HG03354 (cell line): ENCODE data around the gene HEPHL1.

Experiments used
- ATAC-seq: cut with Tn5 transposase; IDR thresholded peaks from one replicate; pipeline ENCODE4 v1.9.1; 2021; ENCODE audit warnings: mild to moderate bottlenecking; ENCODE audit not compliant: unreplicated experiment, poor library complexity, severe bottlenecking

The HEPHL1 gene

DNA sequence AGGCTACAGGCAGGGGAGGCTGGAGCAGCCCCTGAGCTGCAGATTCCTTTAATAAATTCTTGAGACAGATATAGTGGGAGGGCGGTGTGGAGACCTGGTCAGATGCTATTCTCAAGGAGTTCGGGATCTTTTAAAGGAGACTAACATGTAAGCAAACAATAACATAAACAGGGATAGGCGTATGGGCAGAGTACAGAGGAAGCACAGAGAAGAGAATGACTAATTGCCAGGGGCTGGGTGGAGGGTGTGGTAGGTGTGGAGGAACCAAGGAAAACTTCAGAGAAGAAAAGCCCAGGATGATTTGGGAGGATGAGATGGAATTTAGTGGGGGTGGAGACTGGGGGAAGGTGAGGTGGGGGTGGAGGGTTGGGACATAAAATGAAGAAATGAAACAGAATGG, 9.7 kb upstream of the HEPHL1 start:
- ATAC-seq: no peak

DNA sequence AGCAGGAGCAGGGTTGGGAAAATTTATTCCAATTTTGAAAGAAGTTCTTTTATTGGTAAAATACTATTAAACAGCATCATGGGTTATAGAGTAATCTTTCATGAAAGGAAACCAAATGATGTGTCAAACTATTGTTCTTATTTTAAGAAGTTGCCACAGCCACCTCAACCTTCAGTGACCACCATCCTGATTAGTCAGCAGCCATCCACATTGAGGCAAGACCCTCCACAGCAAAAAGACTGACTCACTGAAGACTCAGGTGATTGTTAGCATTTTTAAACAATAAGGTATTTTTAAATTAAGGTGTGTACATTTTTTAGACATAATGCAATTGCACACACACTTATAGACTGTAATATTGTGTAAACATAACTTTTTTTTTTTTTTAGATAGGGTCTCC, 3.7 kb upstream of the HEPHL1 start:
- no peak for ATAC-seq

DNA sequence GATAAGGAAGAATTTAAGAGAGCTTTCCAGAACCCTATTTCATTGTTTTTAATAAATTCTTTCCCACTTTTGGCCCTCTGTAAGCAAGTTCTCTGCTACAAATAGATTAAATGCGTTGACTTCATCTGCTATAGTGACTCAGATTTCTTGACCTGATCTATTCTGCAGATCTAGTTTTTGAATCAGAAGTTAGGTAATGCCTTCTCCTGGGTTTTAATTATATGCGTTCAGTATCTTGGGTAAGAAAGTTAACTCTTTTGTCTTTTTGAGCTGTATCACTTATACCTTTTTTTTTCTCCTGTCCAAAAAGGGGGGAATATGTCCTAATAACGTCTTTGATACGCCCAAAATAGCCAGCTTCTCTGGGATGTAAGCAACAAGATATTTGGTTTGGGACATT, 2.4 kb upstream of the HEPHL1 start:
- no peak for ATAC-seq

DNA sequence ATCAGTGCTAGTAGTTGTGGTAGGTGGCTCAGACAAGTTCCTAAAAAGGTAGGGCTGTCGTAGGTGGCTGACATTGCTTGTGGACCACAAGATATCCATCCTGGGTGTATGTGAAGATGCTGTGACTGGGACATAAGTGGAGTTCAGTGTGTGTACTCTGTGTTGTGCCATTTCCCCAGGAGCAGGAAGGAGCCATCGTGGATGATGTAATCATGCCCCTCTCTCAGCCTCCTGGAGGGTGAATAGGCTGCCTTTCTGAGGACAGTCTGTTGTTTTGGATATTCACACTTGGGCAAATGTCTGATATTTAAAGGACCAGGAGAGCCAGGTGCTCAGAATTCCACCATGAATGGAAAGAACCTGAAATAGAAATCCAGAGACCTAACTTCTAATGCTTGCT, 2.7 kb downstream of the HEPHL1 start:
- ATAC-seq: no peak

- no peak for ATAC-seq
Measured at GRCh38 chr11:94024547-94024946, 3.4 kb downstream of the HEPHL1 start.

- no peak for ATAC-seq
Measured at GRCh38 chr11:94025690-94026394, 4.7 kb downstream of the HEPHL1 start.

DNA sequence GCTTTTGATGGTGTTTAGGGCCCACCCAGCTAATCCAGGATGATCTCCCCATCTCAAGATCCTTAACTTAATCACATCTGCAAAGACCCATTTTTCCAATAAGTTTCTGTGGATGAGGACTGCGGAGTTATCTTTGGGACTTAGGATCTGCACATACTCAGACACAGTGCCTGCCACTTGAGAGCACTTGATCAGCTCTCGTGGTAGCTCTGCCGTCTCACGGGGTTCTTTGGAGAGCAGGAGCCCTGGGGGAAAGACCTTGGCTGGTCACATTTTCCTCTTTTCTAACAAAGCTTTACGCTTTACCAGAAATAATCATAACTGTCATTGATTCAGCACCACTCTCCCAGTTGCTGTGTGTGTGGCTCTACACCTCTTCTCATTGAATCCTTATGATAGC, 6.1 kb downstream of the HEPHL1 start:
- ATAC-seq: no peak

DNA sequence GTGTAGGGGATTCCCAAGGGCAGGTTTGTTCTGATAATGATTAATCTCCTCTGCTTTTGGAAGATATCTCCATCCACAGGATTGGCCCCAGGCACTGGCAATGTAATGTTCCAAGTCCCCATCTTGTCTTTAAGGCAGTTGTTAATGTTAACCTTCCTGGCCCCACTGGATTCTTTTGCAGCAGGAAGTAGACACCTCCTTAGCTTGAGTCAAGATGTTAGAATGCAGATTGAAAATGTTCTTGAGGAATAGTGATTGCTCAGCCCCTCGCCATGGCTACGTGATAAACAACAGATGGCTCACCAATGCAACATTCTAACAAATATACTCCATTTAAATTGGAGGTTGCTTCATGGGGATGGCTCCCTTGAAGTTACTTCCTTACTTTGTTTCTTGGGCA, 7.3 kb downstream of the HEPHL1 start:
- no peak for ATAC-seq

GRCh38 chr11:94030059-94030458, 8.9 kb downstream of the HEPHL1 start:
- no peak for ATAC-seq

GRCh38 chr11:94031625-94032024, 10.5 kb downstream of the HEPHL1 start:
- ATAC-seq: no peak

- no peak for ATAC-seq
Measured at GRCh38 chr11:94032066-94032465, 10.9 kb downstream of the HEPHL1 start.

- ATAC-seq: no peak
Measured at GRCh38 chr11:94032725-94033124, 11.6 kb downstream of the HEPHL1 start.

- ATAC-seq: no peak
Measured at GRCh38 chr11:94034207-94034606, 13.1 kb downstream of the HEPHL1 start.

- ATAC-seq: no peak
Measured at GRCh38 chr11:94036096-94036495, 14.9 kb downstream of the HEPHL1 start.

GRCh38 chr11:94043241-94043640, 22.1 kb downstream of the HEPHL1 start:
- no peak for ATAC-seq

DNA sequence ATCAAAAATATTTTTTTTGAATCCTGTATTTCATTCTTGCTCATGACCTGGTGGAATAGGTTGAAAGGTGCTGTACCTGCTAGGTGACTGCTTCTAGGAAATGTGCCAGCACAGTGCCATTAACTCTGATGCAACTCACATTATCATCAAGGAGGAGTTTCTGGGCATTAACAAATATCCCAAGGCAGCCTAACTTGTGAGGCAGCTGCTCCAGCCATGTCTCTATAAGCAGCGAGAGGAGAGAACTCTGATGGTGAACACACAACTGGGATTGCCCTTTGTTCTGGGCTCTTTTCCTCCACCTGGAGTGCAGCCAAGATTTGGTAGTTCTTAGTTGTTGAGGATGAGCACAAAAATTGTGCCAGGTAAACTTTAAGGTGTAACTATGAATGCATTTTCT, 25.6 kb downstream of the HEPHL1 start:
- ATAC-seq: no peak

- no peak for ATAC-seq
Measured at GRCh38 chr11:94048032-94048709, 27.0 kb downstream of the HEPHL1 start.

- ATAC-seq: no peak
Measured at GRCh38 chr11:94049351-94049750, 28.2 kb downstream of the HEPHL1 start.

- ATAC-seq: no peak
Measured at GRCh38 chr11:94058630-94059029, 37.5 kb downstream of the HEPHL1 start.

DNA sequence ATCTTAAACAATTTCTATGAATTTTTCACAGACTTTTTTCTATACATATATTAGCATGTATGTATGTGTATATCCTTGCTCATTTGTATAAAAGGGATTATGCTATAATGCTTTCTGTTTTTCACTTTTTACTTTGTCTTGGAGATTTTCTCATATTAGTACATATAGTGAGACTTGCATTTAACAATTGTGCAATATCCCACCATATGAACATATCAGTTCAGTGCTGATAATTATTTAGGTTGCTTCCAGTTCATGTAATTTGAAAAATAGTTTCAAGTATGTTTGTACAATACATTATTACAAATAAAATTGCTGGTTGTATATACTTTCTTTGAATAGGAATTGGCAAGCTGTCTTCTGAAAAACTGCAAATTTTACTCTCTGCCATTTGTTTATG, 37.9 kb downstream of the HEPHL1 start:
- no peak for ATAC-seq

GRCh38 chr11:94060401-94060800, 39.2 kb downstream of the HEPHL1 start:
- ATAC-seq: no peak

DNA sequence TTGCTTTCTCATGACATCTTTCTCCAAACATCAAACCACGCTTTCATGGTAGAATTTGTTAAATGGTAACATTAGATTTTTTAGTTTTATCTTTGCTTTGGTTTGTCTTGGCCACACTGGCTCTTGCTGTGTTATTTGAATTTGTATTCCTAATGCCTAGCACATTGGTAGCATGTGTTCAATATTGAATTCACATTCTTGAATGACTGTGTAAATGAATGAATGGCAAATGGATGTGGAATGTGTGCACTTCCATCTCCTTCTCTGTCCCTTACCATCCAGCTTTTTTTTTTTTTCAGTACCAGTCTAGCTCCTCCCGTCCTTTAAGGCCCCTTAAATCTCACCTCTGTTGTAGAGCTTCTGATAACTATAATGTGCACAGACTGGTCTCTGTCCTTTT, 41.2 kb downstream of the HEPHL1 start:
- ATAC-seq: no peak
